ENCODE results near the gene ARHGEF17.
A peak's percentile ranks its signal among the peaks of the same experiment; 100 is the strongest.

The ARHGEF17 gene, protein sequence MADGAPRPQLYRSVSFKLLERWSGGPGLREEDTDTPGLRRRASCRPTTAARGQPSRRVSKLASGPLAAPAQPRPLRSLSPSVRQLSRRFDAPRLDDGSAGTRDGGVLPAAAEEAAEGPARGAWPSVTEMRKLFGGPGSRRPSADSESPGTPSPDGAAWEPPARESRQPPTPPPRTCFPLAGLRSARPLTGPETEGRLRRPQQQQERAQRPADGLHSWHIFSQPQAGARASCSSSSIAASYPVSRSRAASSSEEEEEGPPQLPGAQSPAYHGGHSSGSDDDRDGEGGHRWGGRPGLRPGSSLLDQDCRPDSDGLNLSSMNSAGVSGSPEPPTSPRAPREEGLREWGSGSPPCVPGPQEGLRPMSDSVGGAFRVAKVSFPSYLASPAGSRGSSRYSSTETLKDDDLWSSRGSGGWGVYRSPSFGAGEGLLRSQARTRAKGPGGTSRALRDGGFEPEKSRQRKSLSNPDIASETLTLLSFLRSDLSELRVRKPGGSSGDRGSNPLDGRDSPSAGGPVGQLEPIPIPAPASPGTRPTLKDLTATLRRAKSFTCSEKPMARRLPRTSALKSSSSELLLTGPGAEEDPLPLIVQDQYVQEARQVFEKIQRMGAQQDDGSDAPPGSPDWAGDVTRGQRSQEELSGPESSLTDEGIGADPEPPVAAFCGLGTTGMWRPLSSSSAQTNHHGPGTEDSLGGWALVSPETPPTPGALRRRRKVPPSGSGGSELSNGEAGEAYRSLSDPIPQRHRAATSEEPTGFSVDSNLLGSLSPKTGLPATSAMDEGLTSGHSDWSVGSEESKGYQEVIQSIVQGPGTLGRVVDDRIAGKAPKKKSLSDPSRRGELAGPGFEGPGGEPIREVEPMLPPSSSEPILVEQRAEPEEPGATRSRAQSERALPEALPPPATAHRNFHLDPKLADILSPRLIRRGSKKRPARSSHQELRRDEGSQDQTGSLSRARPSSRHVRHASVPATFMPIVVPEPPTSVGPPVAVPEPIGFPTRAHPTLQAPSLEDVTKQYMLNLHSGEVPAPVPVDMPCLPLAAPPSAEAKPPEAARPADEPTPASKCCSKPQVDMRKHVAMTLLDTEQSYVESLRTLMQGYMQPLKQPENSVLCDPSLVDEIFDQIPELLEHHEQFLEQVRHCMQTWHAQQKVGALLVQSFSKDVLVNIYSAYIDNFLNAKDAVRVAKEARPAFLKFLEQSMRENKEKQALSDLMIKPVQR (N-terminal part only)

DNA sequence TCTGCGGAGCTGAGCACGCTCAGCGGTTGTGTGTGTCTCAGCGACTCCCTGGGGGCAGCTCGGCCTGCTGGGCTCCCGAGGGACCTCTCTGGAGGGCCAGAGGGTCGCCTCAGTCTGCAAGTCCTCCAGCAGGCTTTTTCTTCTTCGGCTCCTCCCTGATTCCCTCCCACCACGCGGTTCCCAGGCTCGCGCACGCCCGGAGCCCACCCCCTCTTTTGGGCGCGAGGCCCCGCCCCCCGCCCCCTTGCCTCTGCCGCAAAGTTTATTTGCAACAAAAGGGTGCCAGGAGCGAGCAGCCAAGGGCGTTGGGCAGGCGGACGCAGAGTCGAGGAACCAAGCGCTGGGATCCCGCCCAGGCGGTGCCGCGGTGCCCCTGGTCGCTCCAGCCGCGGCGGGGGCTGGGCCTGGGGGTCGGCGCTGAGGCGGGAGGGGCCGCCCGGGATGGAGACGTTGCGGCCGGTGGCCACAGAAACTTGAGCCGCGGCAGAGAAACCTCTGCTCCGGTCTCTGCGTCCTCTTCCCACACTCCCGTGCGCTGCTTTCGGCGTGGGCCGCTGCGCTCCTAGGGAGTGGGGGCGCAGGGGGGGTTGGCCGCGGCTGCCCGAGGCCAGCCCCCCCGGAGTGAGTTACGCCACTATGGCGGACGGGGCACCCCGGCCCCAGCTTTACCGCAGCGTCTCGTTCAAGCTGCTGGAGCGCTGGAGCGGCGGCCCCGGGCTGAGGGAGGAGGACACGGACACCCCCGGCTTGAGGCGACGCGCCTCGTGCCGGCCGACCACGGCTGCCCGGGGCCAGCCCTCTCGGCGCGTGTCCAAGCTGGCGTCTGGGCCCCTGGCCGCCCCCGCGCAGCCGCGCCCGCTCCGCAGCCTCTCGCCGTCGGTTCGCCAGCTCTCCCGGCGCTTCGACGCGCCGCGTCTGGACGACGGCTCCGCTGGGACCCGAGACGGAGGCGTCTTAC is at the start of gene ARHGEF17:
ARHGEF17 (plus strand) TSS at position 274 of the 958 bp plus-strand sequence; CDS start at position 637, 363 bp downstream.
- H3K27ac ChIP-seq: peak within 1 kb of the TSS; percentile 68 to 94 (median 86)

DNA sequence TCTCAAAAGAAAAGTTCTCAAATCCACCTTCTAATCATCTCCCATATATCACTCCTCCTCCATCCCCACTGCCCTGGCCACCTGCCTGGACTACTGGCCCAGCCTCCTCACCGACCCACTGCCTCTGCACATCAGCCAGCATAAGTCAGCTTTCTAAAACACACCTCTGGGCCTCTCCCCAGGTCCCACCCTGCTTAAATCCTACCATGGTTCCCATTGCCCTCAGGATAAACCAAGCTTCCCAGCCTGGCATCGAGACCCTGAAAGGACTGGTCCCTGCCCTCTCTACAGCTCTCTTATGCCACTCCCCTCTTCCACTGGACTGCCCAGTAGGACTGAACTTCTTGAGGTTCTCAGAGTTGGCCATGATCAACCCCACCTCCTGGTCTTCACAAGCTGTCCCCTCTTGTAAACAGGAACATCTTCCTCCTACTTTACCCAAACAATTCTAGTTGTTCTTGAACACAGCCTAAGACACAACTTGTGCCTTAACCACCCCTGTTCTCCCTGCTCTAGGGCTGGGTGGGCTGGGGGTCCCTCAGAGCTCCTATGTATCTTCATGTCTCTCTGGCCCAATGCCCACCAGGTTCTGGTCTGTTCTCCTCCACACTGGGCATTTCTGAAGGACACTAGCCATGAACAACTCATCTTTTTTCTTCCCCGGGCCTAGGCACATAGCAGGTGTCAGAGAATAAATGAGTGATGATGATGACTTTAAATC is 48.5 kb upstream of the ARHGEF17 start:
- Histone ChIP-seq H3K27ac (no peak overlapping the region), H3K4me3 (no peak overlapping the region)

More for the DNA sequence above, at the start of gene ARHGEF17:
- H3K4me3 ChIP-seq: peak within 1 kb of the TSS; percentile 39 to 74 (median 54)

DNA sequence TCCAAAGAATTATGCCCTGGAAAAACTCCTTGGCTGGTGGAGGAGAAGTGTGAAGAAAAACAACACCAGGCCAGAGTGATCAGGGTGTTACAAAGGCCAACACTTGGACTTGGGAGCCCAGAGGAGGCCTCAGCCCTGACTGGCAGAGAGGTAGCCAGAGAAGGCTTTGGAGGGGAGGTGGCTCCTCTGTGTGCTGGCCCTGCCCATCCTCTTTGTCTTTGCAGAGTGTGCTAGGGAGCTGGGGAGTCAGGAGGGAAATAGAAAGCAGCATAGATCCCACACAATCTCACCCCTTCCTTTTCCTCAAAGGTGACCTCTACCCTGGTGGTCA is 48.0 kb upstream of the ARHGEF17 start:
- Histone ChIP-seq H3K4me3 (no peak overlapping the region), H3K27ac (no peak overlapping the region)

DNA sequence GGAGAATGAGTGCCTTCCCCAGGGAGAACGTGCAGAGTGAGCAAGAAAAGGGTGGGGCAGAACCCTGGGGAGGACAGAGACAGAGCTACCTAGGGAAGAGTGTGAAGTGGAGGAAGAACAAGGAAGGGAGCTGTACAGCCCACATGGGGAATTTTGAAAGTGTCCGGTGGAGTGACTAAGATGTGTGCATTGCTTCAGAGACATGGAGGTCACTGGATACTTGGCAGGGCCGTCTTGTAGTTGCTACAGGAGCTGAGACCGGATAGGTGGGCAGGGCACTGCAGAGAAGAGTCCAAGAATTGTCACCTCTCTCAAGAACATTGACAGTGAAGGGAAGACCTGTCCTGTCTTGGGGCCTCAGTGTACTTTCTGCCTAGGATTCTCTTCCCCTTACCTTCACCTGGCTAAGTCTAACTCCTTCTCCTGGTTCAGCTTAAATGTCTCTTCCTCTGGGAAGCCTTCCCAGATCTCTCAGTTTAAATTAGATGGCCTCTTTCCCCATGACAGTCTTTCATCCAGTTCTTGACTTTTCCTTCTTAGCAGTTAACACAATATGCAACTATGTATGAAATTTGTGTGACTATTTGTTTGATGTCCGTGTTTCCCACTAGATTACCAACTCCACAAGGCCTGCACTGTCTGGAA is 45.1 kb upstream of the ARHGEF17 start:
- no peak overlapping the region for H3K4me3 ChIP-seq
- no peak overlapping the region for H3K27ac ChIP-seq

DNA sequence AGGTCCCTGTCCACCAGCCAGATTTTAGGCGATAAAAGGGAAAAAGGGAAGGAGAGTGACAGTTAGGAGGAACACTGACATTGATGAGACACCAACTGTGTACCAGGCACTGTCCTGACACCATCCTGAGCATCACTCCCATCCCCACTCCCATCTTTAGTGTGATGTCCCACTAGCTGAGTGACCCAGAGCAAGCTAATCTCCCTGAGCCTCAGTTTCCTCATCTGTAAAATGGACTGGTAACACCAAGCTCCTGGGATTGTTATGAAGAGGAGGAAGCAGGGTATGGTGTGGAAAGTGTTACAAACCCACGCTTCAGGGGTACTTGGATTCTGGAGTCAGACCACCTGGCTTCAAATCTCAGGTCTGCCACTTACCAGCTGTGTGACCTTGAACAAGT is 44.4 kb upstream of the ARHGEF17 start:
- no peak overlapping the region for H3K4me3 ChIP-seq
- H3K27ac ChIP-seq: no peak overlapping the region

DNA sequence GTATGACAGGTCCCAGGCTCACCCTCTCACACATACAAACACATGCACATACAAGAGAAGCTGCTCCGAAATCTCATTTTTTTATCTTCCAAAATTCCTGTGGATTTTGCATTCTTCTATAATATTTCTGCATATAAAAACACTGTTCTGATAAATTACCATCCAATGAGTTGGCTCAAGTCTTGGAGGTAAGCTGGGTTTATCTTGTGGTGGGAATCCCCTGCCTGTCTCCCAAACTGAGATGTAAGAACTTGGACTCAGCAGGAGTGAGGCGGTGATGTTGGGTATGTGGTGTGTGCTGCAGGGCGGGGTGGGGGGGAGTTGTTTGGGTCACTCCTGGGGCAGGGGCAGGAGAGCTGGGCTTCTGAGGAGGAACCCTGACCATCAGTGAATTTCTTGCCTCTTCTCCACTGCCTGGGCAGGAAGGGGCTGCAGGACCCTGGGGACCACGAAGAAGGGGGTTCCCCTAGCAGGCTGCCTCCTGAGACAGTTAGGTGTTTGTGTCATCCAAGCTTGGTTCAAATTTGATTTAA is 42.7 kb upstream of the ARHGEF17 start:
- Histone ChIP-seq H3K4me3 (no peak overlapping the region), H3K27ac (no peak overlapping the region)

DNA sequence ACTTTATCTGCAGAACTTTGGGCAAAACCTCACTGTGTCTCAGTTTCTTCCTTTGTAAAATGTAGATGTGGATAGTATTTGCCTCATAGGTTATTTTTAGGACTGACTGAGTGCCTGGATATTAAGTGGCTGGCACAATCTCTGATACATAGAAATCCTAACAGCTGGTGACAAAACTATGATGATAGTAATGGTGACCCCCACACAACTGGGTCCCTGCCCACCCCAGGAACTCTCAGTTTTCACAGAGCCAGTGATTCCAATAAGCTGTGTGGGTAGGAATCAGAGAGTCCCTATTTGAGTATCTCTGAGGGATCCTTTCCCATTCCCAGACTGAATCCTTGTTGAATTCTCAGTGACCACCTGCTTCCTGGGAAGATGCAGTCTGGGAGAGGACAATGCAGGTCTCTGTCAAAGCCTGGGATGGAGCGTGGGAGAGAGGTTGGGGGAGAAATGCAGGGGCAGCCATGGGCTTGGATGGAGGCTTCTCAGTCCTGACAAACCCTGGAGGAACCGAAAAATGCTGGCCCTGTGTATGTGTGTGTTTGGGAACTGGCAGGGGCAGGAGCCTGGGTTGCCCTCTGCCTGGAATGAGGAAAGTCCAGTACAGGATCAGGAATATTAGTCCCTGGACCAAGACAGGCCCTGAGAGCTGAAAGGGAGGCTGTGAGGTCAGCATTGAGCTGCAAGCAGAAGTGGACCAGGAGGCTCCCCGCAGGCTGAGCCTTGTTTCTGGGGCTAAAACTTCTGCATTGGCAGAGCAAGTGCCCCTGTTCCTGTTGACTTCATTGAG is 42.0 kb upstream of the ARHGEF17 start:
- Histone ChIP-seq H3K27ac (no peak overlapping the region), H3K4me3 (no peak overlapping the region)

DNA sequence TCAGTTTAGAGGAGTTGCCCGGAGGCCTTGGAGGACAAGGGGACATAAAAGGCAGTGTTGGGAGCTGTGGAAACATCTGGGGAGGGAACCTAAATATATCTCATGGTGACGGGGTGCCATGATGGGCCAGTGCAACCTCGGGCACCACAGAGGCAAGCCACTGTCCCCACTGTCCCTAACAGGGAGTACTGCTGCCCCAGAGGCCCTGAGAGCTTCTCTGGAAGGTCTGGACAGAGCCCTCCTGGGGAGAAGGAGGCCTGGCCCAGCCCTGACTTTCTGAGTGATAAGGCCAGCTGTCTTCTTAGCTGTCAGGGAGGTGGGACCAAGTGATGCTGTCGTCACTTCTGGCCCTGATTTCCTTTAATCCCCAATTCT is 41.4 kb upstream of the ARHGEF17 start:
- Histone ChIP-seq H3K27ac (no peak overlapping the region), H3K4me3 (no peak overlapping the region)

DNA sequence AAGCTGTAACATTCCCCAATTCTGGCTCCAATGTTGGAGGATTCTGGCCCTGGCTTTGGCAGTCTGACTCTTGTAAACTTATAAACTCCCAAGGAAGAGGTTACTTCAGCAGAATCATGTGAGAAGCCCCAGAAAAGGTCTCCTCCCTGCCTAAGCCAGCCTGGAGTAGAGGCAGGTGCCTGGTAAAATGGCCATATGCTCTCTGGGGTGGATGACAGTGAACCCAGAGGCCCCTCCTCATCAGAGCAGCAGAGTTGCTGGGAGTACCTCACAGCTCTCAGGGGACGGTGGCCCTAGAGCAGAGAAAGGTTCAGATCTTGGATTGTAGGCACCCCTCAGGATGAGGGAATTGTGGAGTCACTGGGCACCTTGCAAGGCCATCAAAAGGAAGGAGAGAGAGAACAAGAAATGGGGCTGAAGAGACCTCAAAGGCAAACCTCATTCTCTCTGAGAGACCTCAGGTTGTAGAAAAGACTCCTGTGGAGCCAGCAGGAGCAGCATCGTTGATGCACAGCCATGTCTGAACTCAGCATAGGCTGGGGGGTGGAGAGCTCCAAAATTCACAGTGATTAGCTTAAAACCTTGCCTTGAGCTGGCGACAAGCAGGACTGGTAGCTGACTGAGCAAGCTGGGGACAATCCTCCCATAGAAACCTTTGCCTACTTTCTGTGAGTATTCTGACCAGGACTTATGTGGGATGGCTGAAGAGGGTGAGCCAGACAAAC is 40.8 kb upstream of the ARHGEF17 start:
- no peak overlapping the region for H3K27ac ChIP-seq
- no peak overlapping the region for H3K4me3 ChIP-seq

DNA sequence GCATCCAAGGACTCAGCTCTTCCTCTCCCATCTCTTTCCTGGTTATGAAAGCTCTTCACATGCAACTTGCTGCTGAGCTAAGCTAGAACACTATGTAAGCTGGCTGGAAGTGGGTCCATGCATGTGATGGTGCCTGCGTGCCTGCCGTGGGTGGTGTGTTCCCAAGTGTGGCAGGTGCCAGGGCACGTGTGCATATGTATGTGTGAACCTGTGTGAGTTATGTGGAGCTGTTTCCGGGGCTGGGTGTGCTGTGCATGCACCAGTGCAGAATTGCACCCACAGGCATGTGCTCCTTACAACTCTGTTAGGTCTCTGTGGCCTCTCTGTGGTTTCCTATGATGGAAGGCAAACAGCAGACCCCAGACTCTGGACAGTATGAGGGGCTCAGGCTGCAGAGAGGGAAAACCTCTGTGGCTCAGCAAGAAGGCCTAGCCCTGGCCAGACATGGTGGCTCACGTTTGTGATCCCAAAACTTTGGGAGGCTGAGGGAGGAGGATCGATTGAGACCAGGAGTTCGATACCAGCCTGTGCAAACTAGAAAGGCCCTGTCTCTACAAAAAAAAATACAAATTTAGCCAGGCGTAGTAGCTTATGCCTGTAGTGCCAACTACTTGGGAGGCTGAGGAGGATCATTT is 40.1 kb upstream of the ARHGEF17 start:
- no peak overlapping the region for H3K27ac ChIP-seq
- no peak overlapping the region for H3K4me3 ChIP-seq

DNA sequence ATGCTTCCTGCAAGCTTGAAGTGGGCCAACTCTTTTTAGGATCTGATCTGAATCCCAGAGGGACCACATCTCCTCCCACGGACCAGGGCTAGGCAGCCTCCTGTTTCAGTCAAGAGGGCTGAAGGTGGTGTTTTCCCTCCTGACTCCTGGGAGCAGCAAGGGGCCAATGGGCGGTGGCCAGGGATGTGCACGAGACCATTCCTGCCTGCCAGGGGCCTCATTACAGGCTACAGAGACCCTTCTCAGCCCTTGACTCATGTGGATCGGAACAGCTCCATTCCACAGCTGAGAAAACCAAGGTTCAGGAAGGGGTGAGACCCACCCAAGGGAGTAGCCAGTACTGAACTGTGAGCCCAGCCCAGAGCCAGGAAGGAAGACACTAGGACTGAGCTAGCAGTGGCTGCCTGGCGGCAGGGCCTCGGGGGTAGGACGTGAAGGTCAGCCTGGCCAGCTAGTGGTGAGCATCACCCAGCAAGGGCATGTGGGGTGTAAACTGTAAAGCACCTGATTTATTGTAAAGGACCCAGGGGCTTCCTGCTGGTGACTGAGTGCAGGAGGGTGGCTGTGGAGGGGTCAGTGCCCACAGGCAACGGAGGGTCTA is 39.3 kb upstream of the ARHGEF17 start:
- H3K4me3 ChIP-seq: no peak overlapping the region
- H3K27ac ChIP-seq: no peak overlapping the region

DNA sequence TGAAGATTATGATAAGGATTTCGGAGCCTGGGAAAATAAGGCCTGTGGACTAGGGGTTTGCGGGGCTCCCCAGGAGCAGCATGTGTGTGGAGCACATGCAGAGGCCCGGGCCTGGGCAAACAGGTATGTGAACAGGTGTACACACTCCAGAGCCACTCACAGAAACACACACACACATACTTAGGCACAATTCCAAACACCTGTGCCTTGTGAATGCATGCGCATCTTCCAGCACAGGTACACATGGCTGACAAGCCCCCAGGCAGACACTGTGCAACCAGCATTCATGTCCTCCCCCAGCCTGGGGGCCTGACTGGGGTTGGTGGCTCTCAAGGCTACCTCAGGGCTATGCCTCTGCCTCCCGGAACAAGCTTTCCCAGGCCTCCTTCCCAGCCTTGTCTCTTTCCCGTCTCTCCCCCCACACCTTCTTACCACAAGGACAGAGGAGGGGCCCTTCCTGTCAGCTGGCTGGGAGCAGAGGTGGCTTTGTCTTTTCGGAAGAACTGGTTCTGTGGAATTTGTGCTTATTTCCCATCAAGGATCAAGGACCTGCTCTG is 38.5 kb upstream of the ARHGEF17 start:
- no peak overlapping the region for H3K27ac ChIP-seq

DNA sequence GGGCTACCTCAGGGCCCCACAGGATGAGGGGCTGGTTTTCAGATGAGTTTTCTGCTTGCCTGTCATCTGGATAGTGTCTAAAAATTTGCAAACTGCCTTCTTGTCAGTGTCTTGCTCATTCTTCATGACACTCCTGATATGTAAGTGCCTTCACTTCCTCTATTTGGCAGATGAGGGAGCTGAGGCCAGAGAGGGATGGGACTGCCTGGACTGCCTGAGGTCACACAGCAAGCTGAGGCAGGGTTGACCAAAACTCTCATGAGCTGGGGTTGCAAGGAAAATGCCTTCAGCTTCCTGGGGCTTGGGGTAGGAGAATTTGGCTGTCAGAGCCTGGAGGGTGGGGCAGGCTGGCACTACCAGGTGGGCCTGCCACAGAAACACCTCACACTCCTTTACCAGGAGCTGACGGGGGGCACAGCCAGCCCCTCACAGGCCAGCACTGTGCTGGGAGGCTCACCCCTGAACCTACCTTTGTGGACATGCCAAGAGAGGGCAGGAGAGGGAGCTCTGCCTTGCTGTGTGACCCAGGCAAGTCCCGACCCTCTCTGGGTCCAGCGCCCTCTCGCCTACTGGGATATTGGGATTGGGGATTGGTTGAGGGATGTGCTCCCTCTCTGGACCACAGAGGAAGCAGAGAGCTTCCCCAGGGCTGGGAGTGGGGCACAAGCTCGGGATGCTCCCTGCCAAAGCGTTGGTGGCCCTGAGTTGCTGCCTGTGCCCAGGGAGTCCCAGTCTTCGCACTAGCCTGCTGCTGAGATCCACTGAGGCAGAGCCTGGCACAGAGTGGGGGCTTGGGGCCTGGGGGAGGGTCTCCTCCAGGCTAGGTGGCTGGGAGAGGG is 37.8 kb upstream of the ARHGEF17 start:
- Histone ChIP-seq H3K27ac (no peak overlapping the region), H3K4me3 (no peak overlapping the region)

More for the DNA sequence above, 38.5 kb upstream of the ARHGEF17 start:
- no peak overlapping the region for H3K4me3 ChIP-seq

DNA sequence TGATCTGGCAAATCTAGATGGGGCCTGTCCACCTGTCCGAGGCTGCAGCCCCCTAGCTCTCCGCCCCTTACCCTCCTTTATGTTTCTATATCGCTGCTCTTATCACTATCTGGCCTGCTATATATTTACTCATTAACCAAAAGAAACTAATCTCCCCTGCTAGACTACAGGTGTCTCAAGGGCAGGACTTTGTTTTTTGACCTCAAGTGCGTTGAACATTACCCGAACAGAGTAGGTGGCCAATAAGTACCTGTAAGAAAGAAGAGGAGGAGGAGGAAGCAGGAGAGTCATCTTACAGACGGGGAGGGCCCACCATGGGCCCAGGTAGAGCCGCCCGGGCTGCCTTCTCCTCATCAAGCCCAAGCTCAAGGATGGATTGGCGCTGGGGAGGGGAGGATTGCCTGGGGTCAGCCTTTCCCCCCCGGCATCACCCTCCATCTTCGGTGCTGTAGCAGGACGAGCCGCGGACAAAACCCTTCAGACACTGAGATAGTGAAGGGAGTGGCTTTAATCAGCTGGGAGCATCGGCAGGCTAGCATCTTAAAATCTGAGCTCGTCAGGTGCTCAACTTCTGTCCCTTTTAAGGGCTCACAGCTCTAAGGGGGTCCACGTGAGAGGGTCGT is 37.1 kb upstream of the ARHGEF17 start:
- H3K27ac ChIP-seq: no peak overlapping the region
- H3K4me3 ChIP-seq: no peak overlapping the region

Measured in skin epidermis (tissue), 12 donors.